ENCODE data around the gene CABP2.
"Not testable (repeated sequence)": the region's sequence is repeated elsewhere in the genome, so short reads cannot be mapped to it uniquely, and the experiment has no call there.

The CABP2 gene

DNA sequence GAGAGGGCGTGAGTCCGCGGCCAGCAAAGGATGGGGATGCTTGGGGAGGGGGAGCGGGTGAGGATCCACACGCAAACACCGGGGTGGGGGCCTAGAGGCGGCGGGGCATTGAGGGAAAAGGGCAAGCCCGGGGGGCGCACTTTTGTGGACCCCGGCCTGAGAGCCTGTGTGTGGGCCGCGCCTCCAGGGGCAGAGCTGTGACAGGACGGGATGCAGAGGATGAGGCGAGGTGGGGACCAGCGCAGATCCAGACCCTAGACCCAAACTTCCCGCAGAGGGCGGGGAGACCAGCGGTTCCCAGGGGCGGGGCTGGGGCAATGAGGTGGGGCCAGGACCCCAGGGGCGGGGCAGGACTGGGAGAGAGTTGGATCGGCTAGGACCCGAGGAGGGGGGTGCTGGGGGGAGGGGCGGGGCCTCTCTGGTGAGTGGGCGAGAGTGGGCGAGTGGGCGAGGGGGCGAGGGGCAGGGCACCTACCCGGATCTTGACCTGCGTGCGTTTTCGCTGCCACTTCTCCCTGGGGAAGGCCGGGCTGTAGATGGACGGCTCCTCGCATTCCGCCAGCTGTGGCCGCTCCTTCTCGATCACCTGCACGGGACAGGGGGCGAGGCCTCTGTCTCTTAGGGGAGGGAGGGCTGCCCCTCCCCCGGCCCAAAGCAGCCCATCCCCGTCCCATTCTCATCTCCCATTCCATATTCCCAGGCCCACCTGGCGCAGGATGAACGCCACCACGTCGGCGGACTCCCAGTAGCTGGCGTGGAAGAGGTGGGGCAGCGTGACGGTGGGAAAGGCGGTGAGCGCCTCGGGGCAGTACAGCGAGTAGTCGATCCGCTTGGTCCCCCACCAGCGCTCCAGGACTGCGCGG, 28.6 kb downstream of the CABP2 start:
- no peak for DNase-seq (ENCODE audit: low read depth)

DNA sequence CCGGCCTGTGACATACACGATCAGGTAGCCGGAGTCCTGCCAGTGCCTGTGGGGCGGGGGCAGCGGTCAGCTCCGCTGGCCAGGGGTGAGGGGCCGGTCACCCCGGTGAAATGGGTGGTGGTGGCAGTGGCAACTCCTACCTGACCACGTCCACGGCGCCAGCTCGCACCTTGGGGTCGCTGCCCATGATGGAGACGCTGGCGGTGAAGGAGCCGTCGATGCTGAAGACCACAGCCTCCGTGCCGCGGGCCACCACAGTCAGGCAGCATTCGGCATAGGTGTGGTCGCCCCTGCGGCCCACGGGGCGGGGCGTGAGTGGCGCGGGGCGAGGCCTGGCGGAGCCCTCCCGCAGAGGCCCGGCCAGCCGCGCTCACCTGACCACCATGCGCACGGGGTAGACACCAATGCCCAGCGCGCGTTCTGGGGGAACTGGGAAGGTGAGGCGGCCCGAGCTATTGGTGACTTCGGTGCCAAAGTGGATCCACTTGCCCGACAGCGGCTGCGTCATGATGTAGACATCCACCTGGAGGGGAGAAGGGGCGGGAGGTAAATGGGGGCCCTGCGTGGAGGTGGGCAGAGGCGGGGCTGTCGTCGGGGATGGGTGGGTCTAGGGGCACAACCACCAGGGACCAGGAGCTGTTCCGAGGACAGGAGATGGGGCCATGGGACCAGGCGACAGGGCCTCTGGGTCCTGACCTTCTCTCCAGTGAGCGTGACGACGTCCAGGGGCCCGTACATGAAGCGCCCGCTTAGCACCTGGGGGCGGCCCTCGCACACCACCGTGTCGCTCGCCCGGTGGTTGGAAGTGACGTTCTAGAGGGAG, 29.5 kb downstream of the CABP2 start:
- DNase-seq (ENCODE audit: low read depth) = no peak

- no peak for DNase-seq (ENCODE audit: low read depth)
Measured at GRCh38 chr11:67492801-67493547, 30.3 kb downstream of the CABP2 start.

- no peak for DNase-seq (ENCODE audit: low read depth)
Measured at GRCh38 chr11:67492069-67492727, 31.0 kb downstream of the CABP2 start.

DNA sequence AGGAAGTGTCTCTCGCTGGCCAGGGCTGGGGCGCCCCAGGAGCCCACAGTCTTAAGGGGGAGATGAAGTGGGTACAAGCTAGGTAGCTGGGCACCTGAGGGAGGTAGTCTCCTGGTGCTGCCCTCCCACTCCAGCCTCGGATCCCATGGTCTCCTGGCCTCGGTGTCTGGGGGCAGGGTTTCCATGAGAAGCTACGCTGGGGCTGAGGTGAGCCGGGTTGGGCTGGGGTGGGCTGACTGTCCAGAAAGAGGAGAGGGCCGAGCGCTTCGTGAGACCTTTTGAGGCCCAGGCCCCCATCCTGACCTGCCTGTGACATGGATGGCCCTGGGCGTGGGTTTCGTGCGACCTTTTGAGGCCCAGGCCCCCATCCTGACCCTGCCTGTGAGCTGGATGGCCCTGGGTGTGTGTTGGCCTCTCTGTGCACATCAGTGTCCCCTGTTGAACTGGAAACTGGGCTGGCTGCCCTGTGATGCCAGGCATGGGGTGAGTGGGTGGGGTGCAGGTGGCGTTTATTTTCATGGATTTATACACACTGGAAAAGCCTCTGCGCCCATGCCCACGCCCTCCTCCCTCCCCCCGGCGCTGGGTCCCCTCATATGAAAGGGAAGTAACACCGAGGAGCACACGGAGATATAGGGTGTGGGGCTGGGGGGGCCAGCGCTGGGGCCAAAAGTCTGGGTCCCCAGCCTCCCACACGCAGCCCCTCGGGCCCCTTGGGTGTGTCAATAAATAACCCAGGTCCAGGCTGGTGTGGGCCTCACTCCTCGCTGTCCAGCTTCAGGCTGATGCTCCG, 31.8 kb downstream of the CABP2 start:
- no peak for DNase-seq (ENCODE audit: low read depth)

- DNase-seq (ENCODE audit: low read depth) = no peak
Measured at GRCh38 chr11:67490727-67491065, 32.5 kb downstream of the CABP2 start.

GRCh38 chr11:67489885-67490726, 33.1 kb downstream of the CABP2 start:
- no peak for DNase-seq (ENCODE audit: low read depth)

- no peak for DNase-seq (ENCODE audit: low read depth)
Measured at GRCh38 chr11:67489203-67489884, 33.9 kb downstream of the CABP2 start.

- no peak for DNase-seq (ENCODE audit: low read depth)
Measured at GRCh38 chr11:67486481-67487195, 36.6 kb downstream of the CABP2 start.

GRCh38 chr11:67485873-67486361, 37.3 kb downstream of the CABP2 start:
- not testable (repeated sequence) for DNase-seq (ENCODE audit: low read depth)

GRCh38 chr11:67484847-67485311, 38.4 kb downstream of the CABP2 start:
- no peak for DNase-seq (ENCODE audit: low read depth)

DNA sequence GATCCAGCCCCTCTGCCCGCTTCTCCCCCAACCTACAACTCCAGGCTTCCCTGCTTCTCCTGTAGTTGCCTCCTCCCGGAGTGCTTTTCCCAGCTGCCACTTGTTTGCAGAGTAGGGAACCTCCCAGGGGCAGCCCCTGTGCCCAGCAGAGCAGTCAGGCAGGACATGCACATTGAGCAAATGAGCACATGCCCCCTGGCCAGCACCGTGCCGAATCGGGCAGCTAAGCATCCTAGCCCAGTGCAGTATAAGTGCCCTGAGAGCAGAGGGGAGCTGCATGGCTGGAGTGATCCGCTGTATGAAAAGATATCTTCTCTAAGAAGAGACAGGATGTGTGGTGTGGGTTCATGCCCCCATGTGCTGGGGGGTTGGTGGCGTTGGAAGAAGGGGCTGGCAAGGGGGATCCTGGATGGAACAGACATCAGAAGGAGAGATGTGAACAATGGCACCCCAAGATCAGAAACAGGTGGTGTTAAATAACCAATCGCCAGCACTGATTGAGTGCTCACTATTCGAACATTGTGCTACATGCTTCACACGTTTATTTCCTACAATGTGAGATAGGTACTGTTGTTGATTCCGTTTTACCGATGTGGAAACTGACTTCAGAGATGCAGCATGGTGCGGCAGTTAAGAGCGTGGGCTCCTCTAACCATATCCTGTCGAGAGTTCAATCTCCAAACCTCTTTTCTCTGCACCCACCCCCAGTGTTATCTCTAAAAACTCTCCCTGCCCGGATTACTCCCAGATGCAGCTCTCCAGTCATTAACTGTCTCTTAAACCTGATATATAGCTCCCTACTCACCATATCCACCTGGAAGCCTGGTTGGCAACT, 39.2 kb downstream of the CABP2 start:
- DNase-seq (ENCODE audit: low read depth) = no peak

DNA sequence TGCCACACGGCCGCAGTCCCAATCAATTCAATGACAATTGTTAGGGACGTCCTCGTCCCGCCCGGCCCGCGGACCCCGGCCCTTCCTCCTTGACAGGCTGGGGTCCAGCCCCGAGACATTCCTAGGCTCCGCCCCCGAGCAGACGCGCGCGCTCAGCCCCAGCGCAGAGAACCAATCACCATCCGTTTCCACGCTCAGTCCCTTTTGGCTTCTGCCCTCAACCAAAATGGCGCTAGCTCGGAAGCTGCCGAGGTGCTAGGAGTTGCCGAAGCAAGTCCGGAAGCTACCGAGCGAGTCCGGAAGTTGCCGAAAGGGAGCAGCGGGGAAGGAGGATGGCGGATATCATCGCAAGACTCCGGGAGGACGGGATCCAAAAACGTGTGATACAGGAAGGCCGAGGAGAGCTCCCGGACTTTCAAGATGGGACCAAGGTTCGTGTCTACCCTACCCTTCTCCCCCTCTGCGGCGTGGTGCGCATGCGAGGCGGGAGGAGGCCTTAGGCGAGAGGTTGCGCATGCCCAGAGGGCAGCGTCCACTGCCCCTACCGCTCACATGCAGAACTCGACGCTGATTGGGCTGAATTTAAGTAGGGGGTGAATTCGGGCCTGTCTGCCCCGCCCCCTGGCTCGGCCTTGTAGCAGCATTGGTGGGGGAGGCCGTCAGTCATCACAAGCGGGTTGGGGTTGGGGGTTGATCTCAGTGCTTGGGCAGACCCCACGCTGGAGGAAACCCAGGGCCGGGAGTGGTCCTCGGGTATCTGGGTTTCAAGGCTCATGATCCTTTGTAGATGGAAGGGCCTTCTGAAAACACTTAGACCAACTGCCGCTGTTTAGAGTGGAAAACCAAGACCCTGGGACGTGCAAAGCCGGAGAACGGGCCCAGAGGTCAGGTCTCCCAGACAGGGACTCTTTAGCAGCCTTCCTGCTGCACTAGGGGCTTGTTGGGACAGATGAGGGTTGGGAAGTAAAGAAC, 40.1 kb downstream of the CABP2 start, which contains the start of gene AIP:
AIP (plus strand) TSS at position 200 of the 972 bp plus-strand sequence; CDS start at position 333, 133 bp downstream.
- peak; percentile 98 for DNase-seq (ENCODE audit: low read depth)

GRCh38 chr11:67482275-67482826, 40.9 kb downstream of the CABP2 start:
- no peak for DNase-seq (ENCODE audit: low read depth)

DNA sequence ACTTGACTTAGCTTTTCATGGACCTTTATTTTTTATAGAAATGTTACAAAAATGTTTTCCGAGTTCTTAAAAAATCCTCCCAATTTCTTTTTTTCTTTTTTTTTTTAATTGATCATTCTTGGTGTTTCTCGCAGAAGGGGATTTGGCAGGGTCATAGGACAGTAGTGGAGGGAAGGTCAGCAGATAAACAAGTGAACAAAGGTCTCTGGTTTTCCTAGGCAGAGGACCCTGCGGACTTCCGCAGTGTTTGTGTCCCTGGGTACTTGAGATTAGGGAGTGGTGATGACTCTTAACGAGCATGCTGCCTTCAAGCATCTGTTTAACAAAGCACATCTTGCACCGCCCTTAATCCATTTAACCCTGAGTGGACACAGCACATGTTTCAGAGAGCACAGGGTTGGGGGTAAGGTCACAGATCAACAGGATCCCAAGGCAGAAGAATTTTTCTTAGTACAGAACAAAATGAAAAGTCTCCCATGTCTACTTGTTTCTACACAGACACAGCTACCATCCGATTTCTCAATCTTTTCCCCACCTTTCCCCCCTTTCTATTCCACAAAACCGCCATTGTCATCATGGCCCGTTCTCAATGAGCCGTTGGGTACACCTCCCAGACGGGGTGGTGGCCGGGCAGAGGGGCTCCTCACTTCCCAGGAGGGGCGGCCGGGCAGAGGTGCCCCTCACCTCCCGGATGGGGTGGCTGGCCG, 45.7 kb downstream of the CABP2 start:
- not testable (repeated sequence) for DNase-seq (ENCODE audit: low read depth)

Measured in iris pigment epithelial cell (primary cell).